Stimulated activated CD8-positive, alpha-beta memory T cell treated with anti-CD3 and anti-CD28 coated beads, Interleukin-12 subunit alpha, Interleukin-12 subunit beta, amount 100 ng/mL, for 24 hours (primary cell): ENCODE measurements around the gene AGTRAP.

Experiments used
- DNase-seq: peaks from one replicate; pipeline ENCODE4 v3.0.0-alpha.2; 2020; ENCODE audit errors: extremely low read depth

AGTRAP gene

GRCh38 chr1:11706292-11706691 lies 29.6 kb upstream of the AGTRAP start:
- DNase-seq, result no peak

GRCh38 chr1:11707621-11708276 lies 28.2 kb upstream of the AGTRAP start:
- no peak for DNase-seq

- no peak for DNase-seq
Observed at GRCh38 chr1:11708554-11709350, 27.2 kb upstream of the AGTRAP start.

- DNase-seq, result no peak
Observed at GRCh38 chr1:11711490-11711889, 24.4 kb upstream of the AGTRAP start.

GRCh38 chr1:11712285-11712684 lies 23.7 kb upstream of the AGTRAP start:
- no peak for DNase-seq

GRCh38 chr1:11713095-11713494 lies 22.8 kb upstream of the AGTRAP start:
- DNase-seq, result no peak

GRCh38 chr1:11714831-11715575 lies 20.9 kb upstream of the AGTRAP start:
- DNase-seq, result no peak

- DNase-seq, result peak; percentile 61
Observed at GRCh38 chr1:11719313-11720032, 16.5 kb upstream of the AGTRAP start.

- no peak for DNase-seq
Observed at GRCh38 chr1:11720033-11720376, 15.9 kb upstream of the AGTRAP start.

- DNase-seq, result no peak
Observed at GRCh38 chr1:11720525-11720924, 15.4 kb upstream of the AGTRAP start.

- no peak for DNase-seq
Observed at GRCh38 chr1:11721311-11721710, 14.6 kb upstream of the AGTRAP start.

- DNase-seq, result no peak
Observed at GRCh38 chr1:11722538-11722937, 13.4 kb upstream of the AGTRAP start.

- DNase-seq, result no peak
Observed at GRCh38 chr1:11725616-11726015, 10.3 kb upstream of the AGTRAP start.

GRCh38 chr1:11727119-11727518 lies 8.8 kb upstream of the AGTRAP start:
- no peak for DNase-seq

GRCh38 chr1:11728126-11728806 lies 7.7 kb upstream of the AGTRAP start:
- DNase-seq, result no peak

- DNase-seq, result no peak
Observed at GRCh38 chr1:11729155-11729497, 6.8 kb upstream of the AGTRAP start.

GRCh38 chr1:11729498-11730428 lies 6.2 kb upstream of the AGTRAP start:
- DNase-seq, result no peak

GRCh38 chr1:11730429-11730891 lies 5.5 kb upstream of the AGTRAP start:
- DNase-seq, result no peak

- DNase-seq, result no peak
Observed at GRCh38 chr1:11731691-11732283, 4.1 kb upstream of the AGTRAP start.

- DNase-seq, result no peak
Observed at GRCh38 chr1:11733306-11733705, 2.6 kb upstream of the AGTRAP start.
